ENCODE results near the gene TLE4.
"Not testable (repeated sequence)": the region's sequence is repeated elsewhere in the genome, so short reads cannot be mapped to it uniquely, and the experiment has no call there.

Gene TLE4

GRCh38 chr9:79736051-79736450 is 164.3 kb downstream of the TLE4 start:
- no peak for DNase-seq (ENCODE audit: low read depth)

GRCh38 chr9:79741381-79741780 is 169.6 kb downstream of the TLE4 start:
- no peak for DNase-seq (ENCODE audit: low read depth)

- DNase-seq (ENCODE audit: low read depth) = no peak
Observed at GRCh38 chr9:79742110-79742721, 170.5 kb downstream of the TLE4 start.

GRCh38 chr9:79744521-79744920 is 172.8 kb downstream of the TLE4 start:
- no peak for DNase-seq (ENCODE audit: low read depth)

GRCh38 chr9:79745752-79746336 is 174.1 kb downstream of the TLE4 start:
- DNase-seq (ENCODE audit: low read depth) = no peak

- not testable (repeated sequence) for DNase-seq (ENCODE audit: low read depth)
Observed at GRCh38 chr9:79751895-79752466, 180.2 kb downstream of the TLE4 start.

- DNase-seq (ENCODE audit: low read depth) = no peak
Observed at GRCh38 chr9:79756414-79756813, 184.6 kb downstream of the TLE4 start.

GRCh38 chr9:79757074-79757473 is 185.3 kb downstream of the TLE4 start:
- DNase-seq (ENCODE audit: low read depth) = no peak

GRCh38 chr9:79757881-79758669 is 186.3 kb downstream of the TLE4 start:
- no peak for DNase-seq (ENCODE audit: low read depth)

- DNase-seq (ENCODE audit: low read depth) = no peak
Observed at GRCh38 chr9:79759460-79759859, 187.7 kb downstream of the TLE4 start.

- DNase-seq (ENCODE audit: low read depth) = no peak
Observed at GRCh38 chr9:79762070-79762469, 190.3 kb downstream of the TLE4 start.

- no peak for DNase-seq (ENCODE audit: low read depth)
Observed at GRCh38 chr9:79763671-79764285, 192.0 kb downstream of the TLE4 start.

GRCh38 chr9:79764374-79764773 is 192.6 kb downstream of the TLE4 start:
- DNase-seq (ENCODE audit: low read depth) = peak; percentile 82

- DNase-seq (ENCODE audit: low read depth) = no peak
Observed at GRCh38 chr9:79765466-79765865, 193.7 kb downstream of the TLE4 start.

GRCh38 chr9:79766091-79766490 is 194.3 kb downstream of the TLE4 start:
- no peak for DNase-seq (ENCODE audit: low read depth)

GRCh38 chr9:79768194-79768593 is 196.4 kb downstream of the TLE4 start:
- DNase-seq (ENCODE audit: low read depth) = peak; percentile 42

GRCh38 chr9:79769476-79770275 is 197.9 kb downstream of the TLE4 start:
- DNase-seq (ENCODE audit: low read depth) = no peak

GRCh38 chr9:79774356-79774755 is 202.6 kb downstream of the TLE4 start:
- no peak for DNase-seq (ENCODE audit: low read depth)
